Activated CD4-positive, alpha-beta T cell treated with anti-CD3 and anti-CD28 coated beads for 36 hours (primary cell): Measurements from ENCODE around the gene USP6NL. TPM values are rescaled to one million over a fixed set of nuclear protein-coding genes. Genes with fewer than 3 reads are reported as not detected.

Experiments used
- ATAC-seq: fragments of 200-7000 bp; cut with Tn5 transposase; one replicate; pipeline ENCODE4 v1.10.0; 2021; ENCODE audit warnings: mild to moderate bottlenecking, moderate library complexity
- CTCF ChIA-PET: fragments of 350-600 bp; sonication (Branson Sonifier 250); formaldehyde crosslinking; loops from one replicate; lab custom pipeline; 2021; ENCODE audit warnings: antibody characterized with exemption; lab: Charles Lee
- POLR2A ChIA-PET: fragments of 350-600 bp; sonication (Branson Sonifier 250); formaldehyde crosslinking; loops from one replicate; lab custom pipeline; 2021; ENCODE audit warnings: antibody characterized with exemption, inconsistent platforms; lab: Charles Lee
- DNase-seq: peaks from one replicate; pipeline ENCODE4 v3.0.0-alpha.2; 2020
- H3K27ac Mint-ChIP-seq: one replicate; pipeline ENCODE4 v1.8.0; 2021; ENCODE audit warnings: mixed read lengths
- H3K27me3 Mint-ChIP-seq: one replicate; pipeline ENCODE4 v1.8.0; 2021; ENCODE audit warnings: mixed read lengths
- H3K36me3 Mint-ChIP-seq: one replicate; pipeline ENCODE4 v1.8.0; 2021; ENCODE audit warnings: low read depth, mixed read lengths
- H3K4me1 Mint-ChIP-seq: one replicate; pipeline ENCODE4 v1.8.0; 2021; ENCODE audit warnings: mixed read lengths
- H3K4me3 Mint-ChIP-seq: one replicate; pipeline ENCODE4 v1.8.0; 2021; ENCODE audit warnings: mild to moderate bottlenecking, moderate library complexity, mixed read lengths
- H3K9me3 Mint-ChIP-seq: one replicate; pipeline ENCODE4 v1.8.0; 2021; ENCODE audit warnings: low read depth, mixed read lengths
- intact Hi-C, 2 experiments: fragments of 100-400 bp; cut with DNase I in 1 of 2; cut with micrococcal nuclease in 1 of 2; formaldehyde crosslinking; loops; one replicate each; pipeline versions ENCODE4 v1.14.2 to v1.15.1; 2022 to 2024; cut with DNase I, micrococcal nuclease
- total RNA-seq, 2 experiments: library from RNA; stranded (reverse); gene quantifications; one replicate each; pipeline ENCODE4 v1.2.3, GENCODE V29; 2021

USP6NL gene
- total RNA-seq, 2 experiments from 2014 or later: 4.4 to 5.4 TPM

GRCh38 chr10:11457336-11457735 lies 154.1 kb downstream of the USP6NL start:
- ATAC-seq (no peak), DNase-seq (no peak)
- no peaks in the 10 kb centered on the region for H3K36me3 Mint-ChIP-seq
- no peaks in the 10 kb centered on the region for H3K4me1 Mint-ChIP-seq
- CTCF ChIA-PET: no interaction called here
- POLR2A ChIA-PET: no interaction called here
- no peak overlapping the region for H3K27ac Mint-ChIP-seq
- no peaks in the 10 kb centered on the region for H3K9me3 Mint-ChIP-seq
- H3K4me3 Mint-ChIP-seq: no peak overlapping the region
- H3K27me3 Mint-ChIP-seq: no peaks in the 10 kb centered on the region
- intact Hi-C loops: no loop called here

DNA sequence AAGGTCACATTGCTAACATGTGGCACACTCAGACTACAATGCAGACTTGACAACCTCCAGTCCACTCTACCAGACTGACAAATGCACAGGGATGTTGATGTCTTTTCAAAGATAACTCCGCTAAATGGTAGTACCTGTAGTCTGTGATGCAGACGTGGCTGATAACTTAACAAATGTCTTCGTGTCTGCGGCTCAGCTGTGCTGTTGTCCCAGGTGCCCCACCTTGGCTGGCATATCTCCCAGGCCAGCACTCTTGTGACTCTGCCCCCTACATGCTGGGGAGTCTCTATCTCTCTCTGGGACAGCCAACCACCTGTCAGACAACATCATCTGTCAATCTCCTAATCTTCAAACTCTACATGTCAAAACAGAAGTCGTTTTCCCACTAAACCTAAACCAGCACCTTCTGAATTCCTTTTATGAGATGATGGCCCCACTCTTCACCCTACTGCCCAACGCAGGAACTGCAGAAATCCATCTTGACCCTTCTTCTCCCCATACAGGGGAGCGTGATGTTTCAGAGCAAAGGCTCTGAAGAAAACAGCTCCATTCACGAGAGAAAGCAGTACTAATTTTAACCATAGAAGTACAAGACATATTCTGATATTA lies 156.4 kb downstream of the USP6NL start:
- Mint-ChIP-seq H3K27me3 (no peaks in the 10 kb centered on the region), H3K27ac (no peak overlapping the region), H3K9me3 (no peaks in the 10 kb centered on the region), H3K36me3 (no peaks in the 10 kb centered on the region), H3K4me3 (no peak overlapping the region), H3K4me1 (peaks cover 4% of the 10 kb centered on the region)
- intact Hi-C loops: no loop called here
- CTCF ChIA-PET: no interaction called here
- ATAC-seq (peak; percentile 47), DNase-seq (no peak)
- POLR2A ChIA-PET: no interaction called here

DNA sequence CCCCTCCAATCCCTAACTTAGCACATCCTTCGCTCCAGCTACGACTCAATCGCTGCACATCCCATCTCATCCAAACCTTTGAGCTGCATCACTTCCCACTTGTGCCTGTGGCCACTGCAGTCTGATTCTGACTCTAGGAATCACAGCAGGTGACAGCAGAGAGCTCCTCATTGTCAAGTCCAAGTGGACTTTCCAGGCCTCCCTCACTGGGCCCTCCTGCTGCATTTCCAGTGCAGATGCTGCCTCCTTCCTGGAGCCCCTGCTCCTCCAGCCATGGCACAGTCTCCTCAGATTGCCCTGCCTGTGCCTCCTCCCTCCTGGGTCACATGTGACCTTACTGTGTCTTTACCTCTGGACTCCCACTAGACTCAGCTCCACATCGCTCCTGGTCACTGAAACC lies 157.3 kb downstream of the USP6NL start:
- no peak for ATAC-seq
- Mint-ChIP-seq H3K36me3 (no peaks in the 10 kb centered on the region), H3K9me3 (no peaks in the 10 kb centered on the region), H3K4me3 (no peak overlapping the region), H3K27ac (no peak overlapping the region), H3K4me1 (peaks cover 4% of the 10 kb centered on the region), H3K27me3 (no peaks in the 10 kb centered on the region)
- POLR2A ChIA-PET: no interaction called here
- intact Hi-C loops: no loop called here
- CTCF ChIA-PET: interaction anchor here (0.7 kb wide), 1 partner anchor 231 kb away, joined by 4 read pairs; no protein-coding TSS in a partner anchor
- no peak for DNase-seq

- ATAC-seq (no peak), DNase-seq (no peak)
- H3K36me3 Mint-ChIP-seq: no peaks in the 10 kb centered on the region
- H3K27me3 Mint-ChIP-seq: no peaks in the 10 kb centered on the region
- no peak overlapping the region for H3K4me3 Mint-ChIP-seq
- ChIA-PET CTCF (interaction anchor here (0.6 to 1.5 kb wide), 2 partner anchors 8 to 192 kb away, joined by 3 to 8 read pairs; no protein-coding TSS in a partner anchor), POLR2A (no interaction called here)
- H3K27ac Mint-ChIP-seq: no peak overlapping the region
- peaks cover 17% of the 10 kb centered on the region for H3K4me1 Mint-ChIP-seq
- intact Hi-C loops: no loop called here
- no peaks in the 10 kb centered on the region for H3K9me3 Mint-ChIP-seq
These were observed 159.7 kb downstream of the USP6NL start for GRCh38 chr10:11451640-11452260.

DNA sequence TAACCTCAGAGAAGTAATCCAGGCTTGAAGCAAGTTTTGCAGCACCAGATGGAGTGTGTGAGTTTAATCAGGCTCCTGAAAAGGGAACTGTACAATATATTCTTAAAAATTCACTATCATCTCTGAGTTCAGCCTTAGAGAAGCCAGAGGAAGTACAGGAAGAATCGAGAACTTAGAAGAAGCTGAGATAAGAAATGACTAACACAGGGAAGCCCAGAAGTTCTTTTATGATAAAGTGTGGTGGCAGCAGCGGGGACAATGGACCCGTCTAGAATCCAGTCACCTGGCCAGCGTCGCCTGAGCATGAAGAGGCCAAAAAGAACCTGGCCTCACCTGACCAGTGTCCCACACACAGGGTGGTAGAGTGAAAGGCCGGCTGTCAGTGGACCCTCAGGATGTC lies 161.0 kb downstream of the USP6NL start:
- POLR2A ChIA-PET: no interaction called here
- no peaks in the 10 kb centered on the region for H3K36me3 Mint-ChIP-seq
- no peaks in the 10 kb centered on the region for H3K27me3 Mint-ChIP-seq
- H3K27ac Mint-ChIP-seq: no peak overlapping the region
- CTCF ChIA-PET: interaction anchor here (1.5 kb wide), 1 partner anchor 10 kb away, joined by 8 read pairs; no protein-coding TSS in a partner anchor
- DNase-seq (no peak), ATAC-seq (peak; percentile 27)
- peaks cover 17% of the 10 kb centered on the region for H3K4me1 Mint-ChIP-seq
- H3K9me3 Mint-ChIP-seq: no peaks in the 10 kb centered on the region
- intact Hi-C loops: no loop called here
- H3K4me3 Mint-ChIP-seq: no peak overlapping the region

- H3K27me3 Mint-ChIP-seq: no peaks in the 10 kb centered on the region
- intact Hi-C loops: no loop called here
- H3K4me1 Mint-ChIP-seq: peaks cover 17% of the 10 kb centered on the region
- no peak for ATAC-seq
- H3K4me3 Mint-ChIP-seq: no peak overlapping the region
- no peak for DNase-seq
- H3K36me3 Mint-ChIP-seq: no peaks in the 10 kb centered on the region
- ChIA-PET POLR2A (no interaction called here), CTCF (no interaction called here)
- no peak overlapping the region for H3K27ac Mint-ChIP-seq
- H3K9me3 Mint-ChIP-seq: no peaks in the 10 kb centered on the region
These were observed 161.7 kb downstream of the USP6NL start for GRCh38 chr10:11449761-11450160.

GRCh38 chr10:11448545-11449244 lies 162.8 kb downstream of the USP6NL start:
- no peak overlapping the region for H3K27ac Mint-ChIP-seq
- no peak overlapping the region for H3K4me3 Mint-ChIP-seq
- no peaks in the 10 kb centered on the region for H3K9me3 Mint-ChIP-seq
- ATAC-seq (peak; percentile 51), DNase-seq (no peak)
- peaks cover 17% of the 10 kb centered on the region for H3K4me1 Mint-ChIP-seq
- H3K36me3 Mint-ChIP-seq: no peaks in the 10 kb centered on the region
- H3K27me3 Mint-ChIP-seq: no peaks in the 10 kb centered on the region
- ChIA-PET CTCF (no interaction called here), POLR2A (no interaction called here)
- intact Hi-C loops: no loop called here

DNA sequence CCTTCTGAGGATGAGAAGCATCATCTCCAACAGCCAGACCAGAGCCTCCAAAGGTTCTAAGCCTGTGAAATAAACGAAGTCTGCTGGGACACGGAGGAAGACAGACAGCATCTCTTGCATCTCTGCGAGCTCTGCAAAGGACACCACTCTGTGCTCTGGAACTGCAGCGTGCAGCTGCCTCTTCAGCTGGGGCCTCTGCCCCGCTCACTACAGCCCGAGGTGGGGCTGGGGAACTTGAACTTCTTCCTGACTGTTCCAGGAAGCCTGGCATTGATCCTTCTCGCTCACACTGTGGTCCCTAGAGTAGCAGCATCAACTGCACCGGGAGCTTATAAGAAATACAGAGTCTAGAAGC lies 163.3 kb downstream of the USP6NL start:
- ATAC-seq (peak; percentile 18), DNase-seq (no peak)
- ChIA-PET POLR2A (no interaction called here), CTCF (no interaction called here)
- H3K36me3 Mint-ChIP-seq: no peaks in the 10 kb centered on the region
- intact Hi-C loops: no loop called here
- no peak overlapping the region for H3K27ac Mint-ChIP-seq
- H3K9me3 Mint-ChIP-seq: no peaks in the 10 kb centered on the region
- no peaks in the 10 kb centered on the region for H3K27me3 Mint-ChIP-seq
- no peak overlapping the region for H3K4me3 Mint-ChIP-seq
- peaks cover 17% of the 10 kb centered on the region for H3K4me1 Mint-ChIP-seq

DNA sequence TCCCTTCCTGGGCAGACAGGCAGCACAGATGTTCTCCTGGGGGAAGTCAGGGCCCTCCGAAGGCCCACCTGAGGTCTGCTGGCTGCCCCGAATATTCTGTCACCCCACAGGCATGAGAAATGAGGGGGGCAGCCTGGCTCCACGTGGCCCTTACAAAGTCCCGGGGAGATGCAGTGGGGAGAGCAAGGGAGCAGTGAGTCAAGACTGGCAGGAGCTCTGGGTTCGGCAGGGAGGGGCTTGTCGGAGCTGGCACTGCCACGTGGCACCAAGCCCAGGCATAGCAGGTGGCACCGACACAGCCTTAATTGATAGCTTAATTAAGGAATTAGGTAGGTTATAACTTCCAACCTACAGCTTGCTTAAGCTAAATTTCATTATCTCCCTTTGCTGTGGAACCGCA lies 163.9 kb downstream of the USP6NL start:
- no peaks in the 10 kb centered on the region for H3K9me3 Mint-ChIP-seq
- H3K36me3 Mint-ChIP-seq: no peaks in the 10 kb centered on the region
- no peak overlapping the region for H3K27ac Mint-ChIP-seq
- DNase-seq (no peak), ATAC-seq (no peak)
- intact Hi-C loops: no loop called here
- no peaks in the 10 kb centered on the region for H3K27me3 Mint-ChIP-seq
- CTCF ChIA-PET: no interaction called here
- POLR2A ChIA-PET: no interaction called here
- no peak overlapping the region for H3K4me3 Mint-ChIP-seq
- peaks cover 22% of the 10 kb centered on the region for H3K4me1 Mint-ChIP-seq

- no peak overlapping the region for H3K4me3 Mint-ChIP-seq
- peaks cover 27% of the 10 kb centered on the region for H3K4me1 Mint-ChIP-seq
- DNase-seq: no peak
- H3K9me3 Mint-ChIP-seq: no peaks in the 10 kb centered on the region
- no peak for ATAC-seq
- intact Hi-C loops: no loop called here
- CTCF ChIA-PET: interaction anchor here (0.6 to 1.2 kb wide), 2 partner anchors 16 to 62 kb away, joined by 3 to 4 read pairs; no protein-coding TSS in a partner anchor
- H3K27ac Mint-ChIP-seq: no peak overlapping the region
- no peaks in the 10 kb centered on the region for H3K36me3 Mint-ChIP-seq
- POLR2A ChIA-PET: no interaction called here
- no peaks in the 10 kb centered on the region for H3K27me3 Mint-ChIP-seq
These were observed 164.6 kb downstream of the USP6NL start for GRCh38 chr10:11446864-11447263.

GRCh38 chr10:11446133-11446532 lies 165.3 kb downstream of the USP6NL start:
- intact Hi-C loops: no loop called here
- CTCF ChIA-PET: interaction anchor here (1.2 kb wide), 1 partner anchor 61 kb away, joined by 4 read pairs; no protein-coding TSS in a partner anchor

More at GRCh38 chr10:11446133-11446532, 165.3 kb downstream of the USP6NL start:
- Mint-ChIP-seq H3K4me1 (peaks cover 32% of the 10 kb centered on the region), H3K9me3 (no peaks in the 10 kb centered on the region), H3K27ac (no peak overlapping the region), H3K27me3 (no peaks in the 10 kb centered on the region), H3K4me3 (no peak overlapping the region), H3K36me3 (no peaks in the 10 kb centered on the region)
- no peak for DNase-seq
- ATAC-seq: no peak
- POLR2A ChIA-PET: no interaction called here
